SK-N-SH (cell line): Measurements from ENCODE around the gene CSTF3. TPM values are rescaled to one million over a fixed set of nuclear protein-coding genes. Genes with fewer than 3 reads are reported as not detected.

Experiments
- CTCF ChIA-PET: fragments of 300-600, 350-600 bp; formaldehyde crosslinking; extraction: SDS; loops from one replicate; lab custom pipeline; 2021; lab: Yijun Ruan, JAX
- POLR2A ChIA-PET: fragments of 350-600 bp; sonication (Branson Sonifier 250); formaldehyde crosslinking; extraction: SDS; loops from one replicate; lab custom pipeline; 2020; ENCODE audit warnings: antibody characterized with exemption, inconsistent platforms; lab: Yijun Ruan, JAX
- DNase-seq: peaks from one replicate; pipeline ENCODE4 v3.0.0; 2012
- H2AFZ ChIP-seq: fragments of 200-600 bp; sonication (generic); 2 replicates; pipeline ENCODE4 v1.8.1; 2016; ENCODE audit warnings: antibody characterized with exemption, mild to moderate bottlenecking, low read depth
- H3F3A ChIP-seq: fragments of 200-600 bp; sonication (generic); replicated peaks from 2 replicates; pipeline ENCODE3; 2016; ENCODE audit warnings: antibody characterized with exemption, mild to moderate bottlenecking; ENCODE audit not compliant: insufficient read depth
- H3K27ac ChIP-seq, 2 experiments: fragments of 200-500 bp in 1 of 2; fragments of 200-600 bp in 1 of 2; sonication (Bioruptor generic) in 1 of 2; sonication (generic), shearing (Covaris generic) in 1 of 2; 2 replicates each; pipeline versions ENCODE4 v1.5.1 to v1.6.1; 2014 to 2016; ENCODE audit warnings: low read depth in 2 of 2, inconsistent platforms in 1 of 2, low read length in 1 of 2, mild to moderate bottlenecking in 1 of 2, mixed read lengths in 1 of 2
- H3K27me3 ChIP-seq: fragments of 200-600 bp; sonication (generic), shearing (Covaris generic); 2 replicates; pipeline ENCODE4 v1.6.1; 2016; ENCODE audit warnings: mixed run types; ENCODE audit not compliant: insufficient read depth
- H3K36me3 ChIP-seq, 2 experiments: fragments of 200-500 bp in 1 of 2; fragments of 200-600 bp in 1 of 2; sonication (Bioruptor generic) in 1 of 2; sonication (generic) in 1 of 2; replicated peaks in 1 of 2; 2 replicates each; pipeline versions ENCODE3 to v1.5.1; 2014 to 2016; ENCODE audit warnings: low read length in 1 of 2, mild to moderate bottlenecking in 1 of 2; ENCODE audit not compliant: insufficient read depth in 2 of 2, control insufficient read depth in 1 of 2
- H3K4me1 ChIP-seq, 2 experiments: fragments of 200-500 bp in 1 of 2; fragments of 200-600 bp in 1 of 2; sonication (Bioruptor generic) in 1 of 2; sonication (generic), shearing (Covaris generic) in 1 of 2; 2 replicates each; pipeline versions ENCODE4 v1.5.1 to v1.6.1; 2014 to 2016; ENCODE audit warnings: low read depth in 1 of 2, low read length in 1 of 2, mixed run types in 1 of 2; ENCODE audit not compliant: insufficient read depth in 2 of 2, control insufficient read depth in 1 of 2
- H3K4me2 ChIP-seq: fragments of 200-600 bp; sonication (generic), shearing (Covaris generic); 2 replicates; pipeline ENCODE4 v1.6.1; 2017; ENCODE audit warnings: mixed run types
- H3K4me3 ChIP-seq, 2 experiments: fragments of 200-500 bp in 1 of 2; fragments of 200-600 bp in 1 of 2; sonication (Bioruptor generic) in 1 of 2; sonication (generic), shearing (Covaris generic) in 1 of 2; 2 replicates each; pipeline versions ENCODE4 v1.5.1 to v1.8.1; 2014 to 2016; ENCODE audit warnings: low read depth in 2 of 2, inconsistent platforms in 1 of 2, low read length in 1 of 2, mild to moderate bottlenecking in 1 of 2, mixed read lengths in 1 of 2, moderate library complexity in 1 of 2
- H3K79me2 ChIP-seq: fragments of 200-600 bp; sonication (generic); 2 replicates; pipeline ENCODE4 v1.8.1; 2017; ENCODE audit warnings: mild to moderate bottlenecking; ENCODE audit not compliant: insufficient read depth
- H3K9ac ChIP-seq: fragments of 200-600 bp; sonication (generic); 2 replicates; pipeline ENCODE4 v1.6.1; 2017; ENCODE audit warnings: mixed run types
- H3K9me2 ChIP-seq: fragments of 200-600 bp; sonication (generic); 2 replicates; pipeline ENCODE4 v1.6.1; 2017; ENCODE audit warnings: mixed run types
- H3K9me3 ChIP-seq: fragments of 200-600 bp; sonication (generic); 2 replicates; pipeline ENCODE4 v1.6.1; 2017; ENCODE audit warnings: mixed run types, mild to moderate bottlenecking, moderate library complexity
- H4K20me1 ChIP-seq: fragments of 200-600 bp; sonication (generic); 2 replicates; pipeline ENCODE4 v1.6.1; 2017; ENCODE audit warnings: mild to moderate bottlenecking, mixed run types; ENCODE audit not compliant: insufficient read depth
- CHD2 ChIP-seq: fragments of 150-350 bp; IDR thresholded peaks from 2 replicates; pipeline ENCODE4 v1.6.1; 2018; ENCODE audit warnings: low read length; ENCODE audit not compliant: partially characterized antibody
- CTCF ChIP-seq: fragments of 200-600 bp; sonication (generic); IDR thresholded peaks from 2 replicates; pipeline ENCODE4 v1.6.1; 2017; ENCODE audit warnings: antibody characterized with exemption, mild to moderate bottlenecking, moderate library complexity
- EZH2phosphoT487 ChIP-seq: fragments of 200-600 bp; sonication (generic); IDR thresholded peaks from 2 replicates; pipeline ENCODE4 v1.6.1; 2017; ENCODE audit warnings: low read depth, mixed run types, mild to moderate bottlenecking, antibody characterized with exemption, moderate library complexity, borderline replicate concordance
- FOSL2 ChIP-seq: IDR thresholded peaks from 2 replicates; pipeline ENCODE4 v1.4.0; 2012; ENCODE audit warnings: low read depth, mild to moderate bottlenecking, moderate library complexity, borderline replicate concordance
- FOXJ3 ChIP-seq: sonication (generic); formaldehyde crosslinking; IDR thresholded peaks from 2 replicates; pipeline ENCODE4 v1.5.1; 2020; ENCODE audit warnings: mild to moderate bottlenecking, missing genetic modification reagents
- GATA2 ChIP-seq: sonication (generic); formaldehyde crosslinking; IDR thresholded peaks from 2 replicates; pipeline ENCODE4 v1.5.0; 2020; ENCODE audit warnings: mild to moderate bottlenecking, missing genetic modification reagents
- MAX ChIP-seq: IDR thresholded peaks from 2 replicates; pipeline ENCODE4 v1.4.0; 2012; ENCODE audit warnings: low read depth
- NRF1 ChIP-seq: IDR thresholded peaks from 2 replicates; pipeline ENCODE4 v1.6.1; 2012; ENCODE audit warnings: low read depth, mild to moderate bottlenecking, low read length
- RAD21 ChIP-seq: IDR thresholded peaks from 2 replicates; pipeline ENCODE4 v1.6.1; 2012; ENCODE audit warnings: mild to moderate bottlenecking, low read length
- REST ChIP-seq: IDR thresholded peaks from 2 replicates; pipeline ENCODE4 v1.6.1; 2012; ENCODE audit warnings: mild to moderate bottlenecking, low read depth, low read length, moderate library complexity
- RXRA ChIP-seq: IDR thresholded peaks from 2 replicates; pipeline ENCODE4 v1.4.0; 2012; ENCODE audit warnings: low read depth, mild to moderate bottlenecking, borderline replicate concordance
- TCF12 ChIP-seq: IDR thresholded peaks from 2 replicates; pipeline ENCODE4 v1.4.0; 2012
- YY1 ChIP-seq: IDR thresholded peaks from 2 replicates; pipeline ENCODE4 v1.4.0; 2012; ENCODE audit warnings: low read depth, mild to moderate bottlenecking
- WGBS: methylation state at CpG from one replicate; pipeline ENCODE4 v1.1.6; 2017; ENCODE audit warnings: low lambda C conversion rate; 5-methylcytosine and 5-hydroxymethylcytosine counted together
- polyA plus RNA-seq, 3 experiments: library from polyadenylated mRNA; depleted of rRNA; stranded (reverse); fragments of >200 nt; gene quantifications; 2 replicates each; pipeline ENCODE4 v1.2.3, GENCODE V29; 2012

CSTF3 gene
- polyA plus RNA-seq, 1 of the 3 experiments (the other 2 are of a cell fraction): 26.3 TPM

DNA sequence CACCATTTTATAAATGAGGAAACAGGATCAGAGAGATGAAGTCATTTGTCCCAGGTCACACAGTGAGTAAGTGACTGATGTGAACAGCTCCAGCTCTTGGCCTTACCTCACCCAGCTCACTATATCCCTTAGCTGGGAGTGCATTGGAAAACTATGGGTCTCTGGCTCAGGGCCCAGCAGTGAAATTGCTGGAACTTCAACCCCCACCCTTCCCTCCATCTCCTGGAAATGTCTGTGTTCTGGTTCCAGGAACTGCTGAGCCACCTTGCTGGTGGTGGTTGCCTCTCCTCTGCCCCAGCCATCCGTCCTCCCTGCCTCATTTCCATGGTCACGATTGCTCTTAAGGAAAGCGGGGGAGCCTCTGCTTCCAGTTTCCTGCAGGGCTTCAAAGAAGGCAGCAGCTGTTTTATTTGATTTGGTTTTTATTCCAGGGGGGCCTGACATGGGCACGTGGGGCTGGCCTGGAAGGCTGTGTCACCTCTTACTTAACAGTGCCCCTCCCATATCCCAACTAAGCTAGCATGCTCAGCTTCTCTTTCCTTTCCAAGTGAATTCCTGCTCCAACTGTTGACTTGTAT, 46.2 kb upstream of the CSTF3 start:
- no peaks in the 10 kb centered on the region for H3K9me2 ChIP-seq
- H3F3A ChIP-seq: no peaks in the 10 kb centered on the region
- no peaks in the 10 kb centered on the region for H3K36me3 ChIP-seq
- H3K27ac ChIP-seq: no peak overlapping the region
- CTCF ChIA-PET: no interaction called here
- POLR2A ChIA-PET: interaction anchor here (1.1 kb wide), 1 partner anchor 46 kb away, joined by 3 read pairs; the partner anchor contains the start of gene CSTF3
- no peak overlapping the region for H2AFZ ChIP-seq
- DNase-seq: no peak
- H3K9ac ChIP-seq: no peak overlapping the region
- no peaks in the 10 kb centered on the region for H3K9me3 ChIP-seq
- no peak overlapping the region for H3K4me3 ChIP-seq
- H3K27me3 ChIP-seq: no peaks in the 10 kb centered on the region
- H4K20me1 ChIP-seq: no peaks in the 10 kb centered on the region
- TF ChIP-seq YY1 (no peak), REST (no peak), GATA2 (CRISPR knock-in tag) (no peak), RAD21 (no peak), RXRA (no peak), EZH2phosphoT487 (no peak), FOXJ3 (no peak), CHD2 (no peak), NRF1 (no peak), CTCF (no peak), FOSL2 (no peak), MAX (no peak), TCF12 (no peak)
- 72% methylated on average over 4 of the region's 4 CpGs for WGBS
- H3K4me1 ChIP-seq: peaks cover 2 to 3% of the 10 kb centered on the region in 2 experiments; a peak in 1 of 4 replicates
- no peak overlapping the region for H3K4me2 ChIP-seq
- no peaks in the 10 kb centered on the region for H3K79me2 ChIP-seq
